GM12874 (cell line): ENCODE results near the gene SEPTIN2.

ENCODE experiments used
- CTCF ChIP-seq: IDR thresholded peaks from 2 replicates; pipeline ENCODE4 v1.5.1; 2011; ENCODE audit warnings: low read depth, mild to moderate bottlenecking, control low read depth, low read length, moderate library complexity; ENCODE audit not compliant: insufficient read depth

SEPTIN2 gene

GRCh38 chr2:241356871-241357260 lies 41.1 kb downstream of the SEPTIN2 start:
- no peak for TF ChIP-seq CTCF

- no peak for TF ChIP-seq CTCF
These were observed 41.8 kb downstream of the SEPTIN2 start for GRCh38 chr2:241357531-241357930.

GRCh38 chr2:241358470-241358869 lies 42.7 kb downstream of the SEPTIN2 start:
- TF ChIP-seq CTCF = no peak

- no peak for TF ChIP-seq CTCF
These were observed 43.8 kb downstream of the SEPTIN2 start for GRCh38 chr2:241359481-241360045.

- TF ChIP-seq CTCF = no peak
These were observed 47.7 kb downstream of the SEPTIN2 start for GRCh38 chr2:241363426-241363825.

- no peak for TF ChIP-seq CTCF
These were observed 49.1 kb downstream of the SEPTIN2 start for GRCh38 chr2:241364781-241365180.

- TF ChIP-seq CTCF = no peak
These were observed 51.0 kb downstream of the SEPTIN2 start for GRCh38 chr2:241366678-241367077.

- TF ChIP-seq CTCF = no peak
These were observed 52.9 kb downstream of the SEPTIN2 start for GRCh38 chr2:241368643-241369042.
